PFSK-1 (cell line): Measurements from ENCODE around the gene SMIM23.

Source experiments
- FOXP2 ChIP-seq: optimal IDR thresholded peaks from 2 replicates; pipeline ENCODE3; 2011; ENCODE audit warnings: borderline replicate concordance, control low read depth, inconsistent platforms; ENCODE audit not compliant: insufficient read depth; ENCODE audit errors: extremely low read length, extremely low read depth
- POLR2AphosphoS5 ChIP-seq: IDR thresholded peaks from 2 replicates; pipeline ENCODE4 v1.6.1; 2012; ENCODE audit warnings: low read depth, mild to moderate bottlenecking, control low read depth, low read length, moderate library complexity
- SIN3A ChIP-seq: IDR thresholded peaks from 2 replicates; pipeline ENCODE4 v1.6.1; 2012; ENCODE audit warnings: mild to moderate bottlenecking, low read length, moderate library complexity, borderline replicate concordance; ENCODE audit not compliant: insufficient read depth
- TAF1 ChIP-seq: IDR thresholded peaks from 2 replicates; pipeline ENCODE4 v1.6.1; 2012; ENCODE audit warnings: low read length, control low read depth, borderline replicate concordance; ENCODE audit not compliant: insufficient read depth
- TF ChIP-seq, protein P1 (sequence below), 2 experiments: IDR thresholded peaks; 2 replicates each; pipeline versions ENCODE4 v1.6.1 to v1.8.0; 2011 to 2012; ENCODE audit warnings: low read depth in 2 of 2, low read length in 2 of 2, control low read depth in 1 of 2, inconsistent platforms in 1 of 2, mild to moderate bottlenecking in 1 of 2, moderate library complexity in 1 of 2; ENCODE audit not compliant: insufficient read depth in 1 of 2

DNA sequence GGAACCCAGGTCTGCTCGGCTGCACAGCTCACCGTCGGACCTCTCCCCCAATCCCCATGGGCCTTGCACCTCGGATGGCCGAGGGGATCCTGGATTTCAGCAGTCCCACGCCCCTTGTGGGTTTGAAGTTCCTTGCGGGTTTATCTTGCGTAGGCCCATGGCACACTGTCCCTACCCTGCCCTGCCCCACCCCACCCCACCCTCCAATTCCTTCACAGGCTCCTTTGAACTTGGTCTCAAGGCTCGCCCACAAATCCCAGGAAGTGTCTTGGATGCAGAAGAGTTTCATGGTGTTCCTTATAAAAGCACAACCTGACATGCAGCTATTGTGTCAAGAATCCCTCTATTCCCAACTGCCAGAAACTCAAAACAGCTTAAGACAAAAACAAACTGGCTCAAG, 11.2 kb upstream of the SMIM23 start:
- TF ChIP-seq POLR2AphosphoS5 (no peak), SIN3A (no peak), TAF1 (no peak), FOXP2 (no peak)
- TF ChIP-seq, protein P1, sequence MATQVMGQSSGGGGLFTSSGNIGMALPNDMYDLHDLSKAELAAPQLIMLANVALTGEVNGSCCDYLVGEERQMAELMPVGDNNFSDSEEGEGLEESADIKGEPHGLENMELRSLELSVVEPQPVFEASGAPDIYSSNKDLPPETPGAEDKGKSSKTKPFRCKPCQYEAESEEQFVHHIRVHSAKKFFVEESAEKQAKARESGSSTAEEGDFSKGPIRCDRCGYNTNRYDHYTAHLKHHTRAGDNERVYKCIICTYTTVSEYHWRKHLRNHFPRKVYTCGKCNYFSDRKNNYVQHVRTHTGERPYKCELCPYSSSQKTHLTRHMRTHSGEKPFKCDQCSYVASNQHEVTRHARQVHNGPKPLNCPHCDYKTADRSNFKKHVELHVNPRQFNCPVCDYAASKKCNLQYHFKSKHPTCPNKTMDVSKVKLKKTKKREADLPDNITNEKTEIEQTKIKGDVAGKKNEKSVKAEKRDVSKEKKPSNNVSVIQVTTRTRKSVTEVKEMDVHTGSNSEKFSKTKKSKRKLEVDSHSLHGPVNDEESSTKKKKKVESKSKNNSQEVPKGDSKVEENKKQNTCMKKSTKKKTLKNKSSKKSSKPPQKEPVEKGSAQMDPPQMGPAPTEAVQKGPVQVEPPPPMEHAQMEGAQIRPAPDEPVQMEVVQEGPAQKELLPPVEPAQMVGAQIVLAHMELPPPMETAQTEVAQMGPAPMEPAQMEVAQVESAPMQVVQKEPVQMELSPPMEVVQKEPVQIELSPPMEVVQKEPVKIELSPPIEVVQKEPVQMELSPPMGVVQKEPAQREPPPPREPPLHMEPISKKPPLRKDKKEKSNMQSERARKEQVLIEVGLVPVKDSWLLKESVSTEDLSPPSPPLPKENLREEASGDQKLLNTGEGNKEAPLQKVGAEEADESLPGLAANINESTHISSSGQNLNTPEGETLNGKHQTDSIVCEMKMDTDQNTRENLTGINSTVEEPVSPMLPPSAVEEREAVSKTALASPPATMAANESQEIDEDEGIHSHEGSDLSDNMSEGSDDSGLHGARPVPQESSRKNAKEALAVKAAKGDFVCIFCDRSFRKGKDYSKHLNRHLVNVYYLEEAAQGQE (IDR thresholded peaks at IDR 0.05; ENCODE audit: insufficient read depth in 1 of 2, low read depth in 2 of 2, low read length in 2 of 2): no peak
